HepG2 (cell line): ENCODE data around the gene SCYGR8. TPM values are rescaled to one million over a fixed set of nuclear protein-coding genes. Genes with fewer than 3 reads are reported as not detected.
A peak's percentile ranks its signal among the peaks of the same experiment; 100 is the strongest.

ENCODE experiments used
- CBX1 ChIP-seq: IDR thresholded peaks from one replicate; pipeline ENCODE4 v1.6.1; 2016; ENCODE audit warnings: antibody characterized with exemption, low read depth
- HNF1B ChIP-seq: sonication (generic); formaldehyde crosslinking; IDR thresholded peaks from 2 replicates; pipeline ENCODE4 v1.5.1; 2020; ENCODE audit warnings: mild to moderate bottlenecking, moderate library complexity, missing genetic modification reagents
- HOXA9 ChIP-seq: sonication (generic); formaldehyde crosslinking; IDR thresholded peaks from 2 replicates; pipeline ENCODE4 v1.8.1; 2022; ENCODE audit warnings: missing genetic modification reagents, mild to moderate bottlenecking, moderate library complexity, borderline replicate concordance
- KAT2B ChIP-seq: fragments of 150-350 bp; IDR thresholded peaks from 2 replicates; pipeline ENCODE4 v1.6.1; 2014; ENCODE audit warnings: low read depth, low read length, borderline replicate concordance
- KLF12 ChIP-seq: sonication (generic); formaldehyde crosslinking; IDR thresholded peaks from 2 replicates; pipeline ENCODE4 v1.4.0; 2020; ENCODE audit warnings: missing genetic modification reagents, borderline replicate concordance
- MAF1 ChIP-seq: sonication (generic); formaldehyde crosslinking; IDR thresholded peaks from 2 replicates; pipeline ENCODE4 v1.5.0; 2020; ENCODE audit warnings: missing genetic modification reagents, borderline replicate concordance
- MBNL3 ChIP-seq: fragments of 250-450 bp; sonication (Bioruptor Pico); conservative IDR thresholded peaks from 2 replicates; pipeline ENCODE4 v1.8.0; 2022; ENCODE audit warnings: mild to moderate bottlenecking, inconsistent platforms
- MEIS1 ChIP-seq: sonication (generic); formaldehyde crosslinking; IDR thresholded peaks from 2 replicates; pipeline ENCODE4 v1.9.0; 2021; ENCODE audit warnings: mild to moderate bottlenecking, missing genetic modification reagents, moderate library complexity, borderline replicate concordance
- POLR2G ChIP-seq: fragments of 200-400 bp; formaldehyde crosslinking; IDR thresholded peaks from 2 replicates; pipeline ENCODE4 v1.6.1; 2018; ENCODE audit warnings: mild to moderate bottlenecking, low read depth, low read length, moderate library complexity
- PRDM4 ChIP-seq: sonication (generic); formaldehyde crosslinking; IDR thresholded peaks from 2 replicates; pipeline ENCODE4 v1.9.0; 2021; ENCODE audit warnings: missing genetic modification reagents, borderline replicate concordance
- REL ChIP-seq: sonication (generic); formaldehyde crosslinking; conservative IDR thresholded peaks from 2 replicates; pipeline ENCODE4 v1.8.0; 2022; ENCODE audit warnings: mild to moderate bottlenecking, missing genetic modification reagents, moderate library complexity
- RXRB ChIP-seq: IDR thresholded peaks from 2 replicates; pipeline ENCODE4 v1.6.1; 2016; ENCODE audit warnings: borderline replicate concordance, missing genetic modification reagents, missing compliant biosample characterization
- SP1 ChIP-seq, 2 experiments: fragments of 450-650 bp in 1 of 2; sonication (generic) in 1 of 2; formaldehyde crosslinking in 1 of 2; IDR thresholded peaks; 2 replicates each; pipeline versions ENCODE4 v1.4.0 to v1.6.1; 2016 to 2020; ENCODE audit warnings: missing genetic modification reagents in 1 of 2
- ZBTB14 ChIP-seq: sonication (generic); formaldehyde crosslinking; IDR thresholded peaks from 2 replicates; pipeline ENCODE4 v1.4.0; 2020; ENCODE audit warnings: missing genetic modification reagents
- ZNF501 ChIP-seq: sonication (generic); formaldehyde crosslinking; IDR thresholded peaks from 2 replicates; pipeline ENCODE4 v1.5.1; 2020; ENCODE audit warnings: mild to moderate bottlenecking, moderate library complexity, missing genetic modification reagents
- ZNF574 ChIP-seq: sonication (generic); formaldehyde crosslinking; IDR thresholded peaks from 2 replicates; pipeline ENCODE4 v1.4.0; 2020; ENCODE audit warnings: missing genetic modification reagents
- polyA plus RNA-seq, 8 experiments: library from polyadenylated mRNA; depleted of rRNA in 3 of 8; stranded (reverse) in 7 of 8; unstranded in 1 of 8; fragments of >200 nt; fragmentation: Illumina TruSeq in 4 of 8; extraction: Trizol in 4 of 8; gene quantifications; 2 replicates each; pipeline versions ENCODE4 v1.2.1 to v1.2.3, GENCODE V29; 2011 to 2016; ENCODE audit warnings: low read depth in 4 of 8, missing spikeins in 1 of 8, mixed read lengths in 1 of 8; ENCODE audit not compliant: insufficient read depth in 1 of 8
- total RNA-seq, 5 experiments: library from RNA; depleted of rRNA; stranded (reverse); fragments of >200 nt; fragmentation: Illumina TruSeq; extraction: Trizol; gene quantifications; 2 replicates each; pipeline ENCODE4 v1.2.3, GENCODE V29; 2016; ENCODE audit warnings: low read depth in 1 of 5

SCYGR8 gene
- total and polyA plus RNA-seq, 2 of the 13 experiments (the other 11 are each of a cell fraction or from before 2014, with no cell fraction given), result not detected

GRCh38 chr2:227717687-227718567 is 27.8 kb upstream of the SCYGR8 start, which contains the start of gene SLC19A3 (continued):
- TF ChIP-seq ZBTB14, result no peak
- TF ChIP-seq CBX1, result no peak
- no peak for TF ChIP-seq KLF12 (CRISPR knock-in tag)
- no peak for TF ChIP-seq HOXA9 (CRISPR knock-in tag)
- peak; percentile 78 for TF ChIP-seq ZNF501 (CRISPR knock-in tag)
- TF ChIP-seq MBNL3 (CRISPR knock-in tag), result no peak
- no peak for TF ChIP-seq ZNF574 (CRISPR knock-in tag)
- TF ChIP-seq MEIS1 (CRISPR knock-in tag), result 0 out of 2 replicates have a peak, but pooled peaks have one; percentile 27
- TF ChIP-seq REL (CRISPR knock-in tag), result no peak
- no peak; the same call in 1 of the 2 replicates for TF ChIP-seq HNF1B (CRISPR knock-in tag)
- TF ChIP-seq SP1 (IDR thresholded peaks at IDR 0.05), result no peak
- TF ChIP-seq SP1 (CRISPR knock-in tag; IDR thresholded peaks at IDR 0.05), result peak; percentile 87
- TF ChIP-seq MAF1 (CRISPR knock-in tag), result no peak
- no peak for TF ChIP-seq RXRB (CRISPR knock-in tag)
- no peak for TF ChIP-seq PRDM4
- TF ChIP-seq POLR2G, result no peak
- TF ChIP-seq KAT2B, result no peak
